Adrenal gland (tissue), 12 donors: ENCODE results near the gene COL15A1. TPM values are rescaled to one million over a fixed set of nuclear protein-coding genes. Genes with fewer than 3 reads are reported as not detected.
A peak's percentile ranks its signal among the peaks of the same experiment; 100 is the strongest.

ENCODE experiments used
- DNase-seq, 7 donors: peaks; one replicate each; pipeline ENCODE4 v3.0.0-alpha.2; 2019 to 2020
- H3K27ac ChIP-seq, 5 donors: fragments of 200-600 bp; sonication (generic) in 4 of 5; 1 replicate in 3 of 5; 2 replicates in 2 of 5; pipeline versions ENCODE4 v1.5.1 to v1.8.0; 2016 to 2020; ENCODE audit warnings: mild to moderate bottlenecking in 1 of 5
- H3K27me3 ChIP-seq: fragments of 200-600 bp; 2 replicates; pipeline ENCODE4 v1.8.0; 2021
- H3K36me3 ChIP-seq, 2 donors: fragments of 200-600 bp; replicated peaks in 1 of 2; 1 replicate in 1 of 2; 2 replicates in 1 of 2; pipeline versions ENCODE4 v1.5.1 to v1.8.0; 2018 to 2022
- H3K4me1 ChIP-seq, 2 donors: fragments of 200-600 bp; replicated peaks in 1 of 2; 1 replicate in 1 of 2; 2 replicates in 1 of 2; pipeline versions ENCODE4 v1.5.1 to v1.8.0; 2018 to 2021
- H3K4me3 ChIP-seq, 4 donors: fragments of 200-600 bp; sonication (generic) in 3 of 4; one replicate each; pipeline ENCODE4 v1.5.1; 2016 to 2018
- H3K9me3 ChIP-seq, 3 donors: fragments of 200-600 bp; sonication (generic) in 1 of 3; replicated peaks in 1 of 3; 1 replicate in 2 of 3; 2 replicates in 1 of 3; pipeline versions ENCODE4 v1.5.1 to v1.8.0; 2016 to 2021
- POLR2A ChIP-seq, 2 donors: fragments of 450-650 bp; IDR thresholded peaks; one replicate each; pipeline ENCODE4 v1.6.1; 2017; ENCODE audit warnings: antibody characterized with exemption in 2 of 2, mild to moderate bottlenecking in 2 of 2, moderate library complexity in 1 of 2
- WGBS, 4 donors: extraction: QIAGEN DNeasy Blood & Tissue Kit in 2 of 4; methylation state at CpG; one replicate each; pipeline versions ENCODE4 v1.1.5 to v1.1.7; 2013 to 2017; 5-methylcytosine and 5-hydroxymethylcytosine counted together
- intact Hi-C, 2 donors: fragments of 100-400 bp; cut with DNase I; formaldehyde crosslinking; loops; one replicate each; pipeline versions ENCODE4 v1.14.1 to v1.15.0; 2022 to 2023
- polyA plus RNA-seq, 3 donors: library from polyadenylated mRNA; stranded (reverse); fragments of 200-250 nt in 2 of 3; fragments of 350-450 nt in 1 of 3; fragmentation: Illumina TruSeq in 1 of 3; extraction: RNeasy Lipid Tissue Mini Kit (QIAGEN cat#74804) in 1 of 3; gene quantifications; one replicate each; pipeline ENCODE4 v1.2.3, GENCODE V29; 2013 to 2014
- total RNA-seq, 9 donors: library from RNA; depleted of rRNA in 4 of 9; stranded (reverse); fragments of >200 nt in 4 of 9; fragments of 120-200 nt in 1 of 9; fragmentation: NEBNext Ultra II Directional in 1 of 9; extraction: Animal tissue kit (Norgen Biotek cat#: 25700) in 1 of 9; gene quantifications; one replicate each; pipeline versions ENCODE4 v1.1.0 to v1.2.4, GENCODE V29; 2013 to 2023
- TF ChIP-seq, protein P1 (sequence below), 6 experiments: fragments of 450-650 bp in 4 of 6; fragments of 200-600 bp in 2 of 6; sonication (generic) in 1 of 6; IDR thresholded peaks; 1 replicate in 5 of 6; 2 replicates in 1 of 6; pipeline versions ENCODE4 v1.5.1 to v1.8.0; 2016 to 2021; ENCODE audit warnings: antibody characterized with exemption in 6 of 6, mild to moderate bottlenecking in 2 of 6, moderate library complexity in 1 of 6
- donor health status: healthy with polysubstance abuse.
- donor health status: Bipolar disorder and iron deficiency.
- donor health status: DM: yes; HTN: yes; CAD: no.
- donor health status: DM: no; HTN: no; CAD: no.
- donor health status: DM: no; HTN: no; CAD: no.
- donor health status: DM: yes; HTN: yes; CAD: no.

The COL15A1 gene
- total and polyA plus RNA-seq, 12 donors, result 34.8 to 320 (median 101) TPM

DNA sequence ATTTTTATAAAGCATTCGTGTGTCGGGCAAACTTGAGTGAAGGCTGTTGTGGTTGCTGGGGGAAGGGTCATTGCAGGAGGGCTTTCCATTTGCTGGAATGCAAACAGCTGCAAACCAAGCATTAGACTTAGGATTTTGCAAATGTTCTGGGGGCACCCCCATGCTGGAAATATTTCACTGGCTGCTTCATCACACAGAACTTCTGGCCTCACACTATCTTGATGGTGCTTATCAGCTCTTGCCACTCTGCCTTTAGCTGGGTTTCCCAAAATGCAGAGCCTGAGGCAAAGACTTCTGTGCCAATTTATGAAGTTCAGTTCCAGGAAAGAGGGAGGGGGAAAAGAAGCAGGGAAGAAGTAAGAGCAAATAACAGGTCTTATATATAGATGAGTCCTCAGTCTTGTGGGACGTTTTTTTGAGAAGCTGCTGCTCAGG is 8.6 kb upstream of the COL15A1 start:
- TF ChIP-seq, protein P1, sequence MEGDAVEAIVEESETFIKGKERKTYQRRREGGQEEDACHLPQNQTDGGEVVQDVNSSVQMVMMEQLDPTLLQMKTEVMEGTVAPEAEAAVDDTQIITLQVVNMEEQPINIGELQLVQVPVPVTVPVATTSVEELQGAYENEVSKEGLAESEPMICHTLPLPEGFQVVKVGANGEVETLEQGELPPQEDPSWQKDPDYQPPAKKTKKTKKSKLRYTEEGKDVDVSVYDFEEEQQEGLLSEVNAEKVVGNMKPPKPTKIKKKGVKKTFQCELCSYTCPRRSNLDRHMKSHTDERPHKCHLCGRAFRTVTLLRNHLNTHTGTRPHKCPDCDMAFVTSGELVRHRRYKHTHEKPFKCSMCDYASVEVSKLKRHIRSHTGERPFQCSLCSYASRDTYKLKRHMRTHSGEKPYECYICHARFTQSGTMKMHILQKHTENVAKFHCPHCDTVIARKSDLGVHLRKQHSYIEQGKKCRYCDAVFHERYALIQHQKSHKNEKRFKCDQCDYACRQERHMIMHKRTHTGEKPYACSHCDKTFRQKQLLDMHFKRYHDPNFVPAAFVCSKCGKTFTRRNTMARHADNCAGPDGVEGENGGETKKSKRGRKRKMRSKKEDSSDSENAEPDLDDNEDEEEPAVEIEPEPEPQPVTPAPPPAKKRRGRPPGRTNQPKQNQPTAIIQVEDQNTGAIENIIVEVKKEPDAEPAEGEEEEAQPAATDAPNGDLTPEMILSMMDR (IDR thresholded peaks at IDR 0.05), result no peak
- no peak for TF ChIP-seq POLR2A (IDR thresholded peaks at IDR 0.05)
- 69 to 77% (median 73%) methylated on average over 3 of the region's 3 CpGs for WGBS, 4 donors
- Histone ChIP-seq H3K4me1 (peaks cover 6% of the 10 kb centered on the region in 2 donors), H3K4me3 (no peak overlapping the region), H3K9me3 (no peaks in the 10 kb centered on the region), H3K36me3 (no peaks in the 10 kb centered on the region), H3K27me3 (no peaks in the 10 kb centered on the region), H3K27ac (no peak overlapping the region)
- intact Hi-C loops, result no loop called here
- peak in 1 of 7 donors; percentile 17 for DNase-seq

DNA sequence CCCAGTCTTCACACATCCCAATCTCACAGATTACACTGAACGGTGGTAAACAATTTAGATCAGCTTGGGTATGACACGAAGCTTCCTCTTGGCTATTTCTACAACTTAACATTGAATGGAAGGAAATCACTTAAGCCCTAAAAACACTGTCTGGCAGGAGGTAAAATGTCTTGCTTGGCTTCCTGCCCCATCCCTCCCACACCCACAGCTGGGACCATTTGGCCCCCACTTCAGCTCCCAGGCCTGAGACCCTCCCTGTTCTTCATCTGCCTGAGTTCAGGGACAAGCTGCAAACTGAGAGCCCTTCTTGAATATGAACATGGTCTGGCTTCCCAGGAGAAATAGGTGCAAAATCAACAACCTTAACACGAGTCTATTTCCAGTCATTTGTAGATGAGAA is 3.4 kb upstream of the COL15A1 start:
- Histone ChIP-seq H3K27me3 (no peaks in the 10 kb centered on the region), H3K27ac (no peak overlapping the region), H3K9me3 (no peaks in the 10 kb centered on the region), H3K4me3 (no peak overlapping the region), H3K4me1 (no peaks in the 10 kb centered on the region), H3K36me3 (no peaks in the 10 kb centered on the region)
- intact Hi-C loops, result loop anchor here in 1 of 2 donors (10.0 kb wide), 1 partner anchor 75 kb away; no protein-coding TSS in a partner anchor
- no peak for TF ChIP-seq POLR2A (IDR thresholded peaks at IDR 0.05)
- TF ChIP-seq, protein P1 (IDR thresholded peaks at IDR 0.05), result no peak
- peak in 1 of 7 donors; percentile 34 for DNase-seq
- WGBS, 4 donors, result 61 to 68% (median 65%) methylated on average over 3 of the region's 3 CpGs

DNA sequence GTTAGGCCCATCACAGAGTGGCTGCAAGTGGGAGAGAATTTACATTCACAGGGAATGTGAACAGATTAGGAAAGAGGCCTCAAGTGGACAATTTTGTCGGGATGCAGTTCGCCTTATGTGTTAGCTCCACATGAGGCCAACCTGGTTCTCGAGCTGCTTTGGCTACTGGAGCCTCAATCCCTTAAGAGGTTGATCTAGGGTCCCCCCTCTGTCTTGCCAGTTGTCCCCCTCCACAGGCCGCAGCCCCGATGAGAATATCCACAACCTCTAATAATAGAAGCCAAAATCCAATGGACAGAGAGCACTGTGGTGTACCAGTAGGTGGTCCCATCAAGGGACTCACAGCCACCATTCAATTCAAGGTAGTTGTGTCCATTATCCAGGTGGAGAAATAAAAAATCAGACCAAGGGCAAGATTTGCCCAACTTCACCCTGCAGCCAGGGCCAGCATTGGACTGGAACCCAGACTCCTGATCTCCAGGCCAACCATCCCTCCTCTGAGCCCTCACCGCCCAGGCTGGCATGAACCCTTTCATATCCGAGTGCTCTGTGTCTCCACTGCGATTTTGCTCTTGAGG is 1.7 kb upstream of the COL15A1 start:
- peak in 1 of 7 donors; percentile 34 for DNase-seq
- no peak overlapping the region for H3K4me3 ChIP-seq
- H3K27ac ChIP-seq, result no peak overlapping the region
- no peaks in the 10 kb centered on the region for H3K27me3 ChIP-seq
- no peaks in the 10 kb centered on the region for H3K36me3 ChIP-seq
- 83 to 98% (median 92%) methylated on average over 7 to 8 of the region's 8 CpGs for WGBS, 4 donors
- TF ChIP-seq, protein P1 (IDR thresholded peaks at IDR 0.05), result no peak
- intact Hi-C loops, result loop anchor here in 1 of 2 donors (10.0 kb wide), 1 partner anchor 77 kb away; no protein-coding TSS in a partner anchor
- no peaks in the 10 kb centered on the region for H3K9me3 ChIP-seq
- peaks cover 0 to 5% of the 10 kb centered on the region in 2 donors for H3K4me1 ChIP-seq

DNA sequence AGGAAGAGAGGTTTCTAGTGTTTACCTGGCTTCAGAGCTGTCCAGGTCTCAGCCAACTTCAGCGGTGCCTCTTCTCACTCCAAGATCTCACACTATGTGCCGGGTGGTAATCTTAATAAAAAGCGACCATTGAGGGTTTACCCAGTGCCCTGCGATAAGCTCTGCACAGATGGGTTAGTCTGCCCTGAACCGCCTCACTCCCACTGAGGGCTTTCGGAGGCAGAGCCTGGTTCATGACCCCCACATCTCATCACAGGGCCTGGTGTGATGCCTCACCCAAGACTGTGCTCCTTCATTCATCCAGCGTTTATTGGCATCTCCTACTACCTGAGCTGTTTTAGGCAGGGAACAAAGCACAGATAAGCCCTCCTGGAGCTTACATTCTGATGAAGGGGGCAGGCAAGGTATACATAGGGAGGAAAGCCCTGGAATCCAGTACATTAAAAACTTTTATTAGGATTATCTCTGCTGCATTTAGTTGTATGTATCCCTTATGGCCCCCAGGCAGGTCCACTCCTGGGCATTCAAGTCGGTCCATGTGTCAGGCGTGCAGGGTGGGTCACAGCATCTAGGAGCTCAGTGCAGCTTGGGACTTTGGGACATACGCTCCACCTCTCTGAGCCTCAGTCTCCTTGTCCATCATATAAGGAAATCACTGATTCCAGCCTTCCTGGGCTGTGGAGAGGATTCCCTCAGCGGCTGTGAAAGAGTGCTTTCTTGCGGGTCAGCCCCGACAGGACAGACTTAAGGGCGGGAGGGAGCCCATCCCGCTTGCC is 613 bp upstream of the COL15A1 start:
- Histone ChIP-seq H3K27me3 (no peaks in the 10 kb centered on the region), H3K27ac (peak overlapping the region in 4 of 5 donors; percentile 60 to 86 (median 70)), H3K9me3 (no peaks in the 10 kb centered on the region), H3K4me1 (peaks cover 0 to 12% of the 10 kb centered on the region in 2 donors), H3K36me3 (no peaks in the 10 kb centered on the region), H3K4me3 (peak overlapping the region in 2 of 4 donors; percentile 64 to 78)
- WGBS, 4 donors, result 49 to 60% (median 56%) methylated on average over 9 to 15 of the region's 15 CpGs
- intact Hi-C loops, result loop anchor here in 1 of 2 donors (10.0 kb wide), 1 partner anchor 78 kb away; no protein-coding TSS in a partner anchor
- no peak for DNase-seq
- no peak for TF ChIP-seq POLR2A (IDR thresholded peaks at IDR 0.05)
- TF ChIP-seq, protein P1 (IDR thresholded peaks at IDR 0.05), result no peak
